PC-3 (cell line): ENCODE data around the gene FMC1. TPM values are rescaled to one million over a fixed set of nuclear protein-coding genes. Genes with fewer than 3 reads are reported as not detected.

Experiments
- ATAC-seq: fragments of 200-7000 bp; cut with Tn5 transposase; 2 replicates; pipeline ENCODE4 v1.9.1; 2020; ENCODE audit warnings: mild to moderate bottlenecking, moderate library complexity
- BruUV-seq: library from RNA; stranded (reverse); fragments of 400-500 nt; replicated peaks from 2 replicates; lab custom pipeline; 2021; lab: Mats Ljungman, UMichigan
- CTCF ChIA-PET: fragments of 300-600 bp; sonication (Branson Sonifier 250); formaldehyde crosslinking; loops from one replicate; lab custom pipeline; 2022; ENCODE audit warnings: antibody characterized with exemption; lab: Charles Lee
- POLR2A ChIA-PET: fragments of 300-600 bp; sonication (Branson Sonifier 250); formaldehyde crosslinking; loops from one replicate; lab custom pipeline; 2022; ENCODE audit warnings: antibody characterized with exemption; ENCODE audit not compliant: unreplicated experiment; lab: Charles Lee
- DNase-seq: peaks from one replicate; pipeline ENCODE4 v3.0.0-alpha.2; 2015
- H2AFZ ChIP-seq: fragments of 300-600 bp; sonication (generic); 2 replicates; pipeline ENCODE4 v1.6.0; 2016; ENCODE audit warnings: antibody characterized with exemption, low read length
- H3F3A ChIP-seq: fragments of 300-600 bp; sonication (generic); one replicate; pipeline ENCODE4 v1.6.0; 2017; ENCODE audit warnings: antibody characterized with exemption, low read length, control low read depth, mild to moderate bottlenecking; ENCODE audit not compliant: unreplicated experiment
- H3K27ac ChIP-seq: fragments of 300-600 bp; sonication (generic); 2 replicates; pipeline ENCODE4 v1.5.1; 2016; ENCODE audit warnings: mild to moderate bottlenecking, low read length
- H3K27me3 ChIP-seq: fragments of 300-600 bp; sonication (generic); 2 replicates; pipeline ENCODE4 v1.6.1; 2016; ENCODE audit warnings: low read length, mixed read lengths
- H3K36me3 ChIP-seq: fragments of 300-600 bp; sonication (generic); 2 replicates; pipeline ENCODE4 v1.6.1; 2016; ENCODE audit warnings: low read depth, mixed run types, low read length, mixed read lengths
- H3K4me1 ChIP-seq: fragments of 300-600 bp; sonication (generic); 2 replicates; pipeline ENCODE4 v1.5.1; 2016; ENCODE audit warnings: low read length; ENCODE audit not compliant: insufficient read depth
- H3K4me2 ChIP-seq: fragments of 300-600 bp; sonication (generic); 2 replicates; pipeline ENCODE4 v1.6.0; 2016; ENCODE audit warnings: low read length
- H3K4me3 ChIP-seq: fragments of 300-600 bp; sonication (generic); 2 replicates; pipeline ENCODE4 v1.5.1; 2016; ENCODE audit warnings: mild to moderate bottlenecking, low read length, mixed read lengths
- H3K79me2 ChIP-seq: fragments of 300-600 bp; sonication (generic); 2 replicates; pipeline ENCODE4 v1.6.1; 2017; ENCODE audit warnings: low read length, mixed read lengths
- H3K9ac ChIP-seq: fragments of 300-600 bp; sonication (generic); 2 replicates; pipeline ENCODE4 v1.6.0; 2016; ENCODE audit warnings: mild to moderate bottlenecking, low read length
- H3K9me2 ChIP-seq: fragments of 300-600 bp; sonication (generic); replicated peaks from 2 replicates; pipeline ENCODE4 v1.6.1; 2016; ENCODE audit warnings: mixed run types, low read length, mixed read lengths
- H3K9me3 ChIP-seq: fragments of 300-600 bp; sonication (generic); 2 replicates; pipeline ENCODE4 v1.6.1; 2016; ENCODE audit warnings: low read length, mixed read lengths
- H4K20me1 ChIP-seq: fragments of 300-600 bp; sonication (generic); 2 replicates; pipeline ENCODE4 v1.6.1; 2016; ENCODE audit warnings: low read length, mixed read lengths
- EZH2 ChIP-seq: fragments of 300-600 bp; sonication (generic); IDR thresholded peaks from one replicate; pipeline ENCODE4 v1.6.1; 2017; ENCODE audit warnings: antibody characterized with exemption, mild to moderate bottlenecking, low read length; ENCODE audit not compliant: unreplicated experiment
- EZH2phosphoT487 ChIP-seq: fragments of 300-600 bp; sonication (generic); IDR thresholded peaks from 2 replicates; pipeline ENCODE4 v1.6.1; 2018; ENCODE audit warnings: mild to moderate bottlenecking, antibody characterized with exemption, low read length, borderline replicate concordance
- intact Hi-C: fragments of 100-400 bp; cut with micrococcal nuclease; formaldehyde crosslinking; loops from 2 replicates; pipeline ENCODE4 v1.9.0; 2023
- total RNA-seq: library from RNA; depleted of rRNA; stranded (reverse); fragments of >200 nt; gene quantifications from 2 replicates; pipeline ENCODE4 v1.2.3, GENCODE V29; 2014; rRNA removed
- TF ChIP-seq, protein P1 (sequence below): fragments of 300-600 bp; sonication (generic); conservative IDR thresholded peaks from 2 replicates; pipeline ENCODE4 v1.5.1; 2017; ENCODE audit warnings: antibody characterized with exemption, low read depth, mild to moderate bottlenecking, low read length

FMC1 gene
- total RNA-seq, 1 experiment from 2014 or later = 12.2 TPM

DNA sequence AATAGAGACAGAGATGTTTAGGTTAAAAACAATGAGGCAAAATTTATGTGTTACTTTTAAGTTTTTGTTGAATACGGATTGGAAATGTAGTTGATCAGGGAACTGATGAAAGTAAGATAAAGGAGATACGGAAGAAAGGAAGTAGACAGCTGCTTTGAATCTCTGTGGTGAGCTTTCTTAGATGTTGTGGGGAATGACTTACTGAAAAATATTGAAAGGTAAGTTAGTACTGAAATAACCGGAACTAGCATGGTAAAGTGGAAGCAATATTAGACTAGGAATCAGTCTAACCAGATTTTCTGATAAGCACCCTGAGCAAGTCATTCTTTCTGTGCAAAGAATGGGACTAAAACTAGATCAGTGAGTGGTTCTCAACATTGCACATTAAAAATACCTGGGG, 53.4 kb downstream of the FMC1 start:
- POLR2A ChIA-PET = interaction anchor here (0.7 kb wide), 1 partner anchor 35 kb away, joined by 6 read pairs; the partner anchor contains the start of gene LUC7L2
- no TSS peak for BruUV-seq
- peaks cover 71% of the 10 kb centered on the region for H3K79me2 ChIP-seq
- H3K9me3 ChIP-seq = no peaks in the 10 kb centered on the region
- H3K27me3 ChIP-seq = no peaks in the 10 kb centered on the region
- CTCF ChIA-PET = no interaction called here
- peaks cover 10% of the 10 kb centered on the region; the same call in 1 of the 2 replicates for H4K20me1 ChIP-seq
- H3K9ac ChIP-seq = no peak overlapping the region
- TF ChIP-seq EZH2phosphoT487 = no peak
- TF ChIP-seq EZH2 = no peak
- TF ChIP-seq, protein P1, sequence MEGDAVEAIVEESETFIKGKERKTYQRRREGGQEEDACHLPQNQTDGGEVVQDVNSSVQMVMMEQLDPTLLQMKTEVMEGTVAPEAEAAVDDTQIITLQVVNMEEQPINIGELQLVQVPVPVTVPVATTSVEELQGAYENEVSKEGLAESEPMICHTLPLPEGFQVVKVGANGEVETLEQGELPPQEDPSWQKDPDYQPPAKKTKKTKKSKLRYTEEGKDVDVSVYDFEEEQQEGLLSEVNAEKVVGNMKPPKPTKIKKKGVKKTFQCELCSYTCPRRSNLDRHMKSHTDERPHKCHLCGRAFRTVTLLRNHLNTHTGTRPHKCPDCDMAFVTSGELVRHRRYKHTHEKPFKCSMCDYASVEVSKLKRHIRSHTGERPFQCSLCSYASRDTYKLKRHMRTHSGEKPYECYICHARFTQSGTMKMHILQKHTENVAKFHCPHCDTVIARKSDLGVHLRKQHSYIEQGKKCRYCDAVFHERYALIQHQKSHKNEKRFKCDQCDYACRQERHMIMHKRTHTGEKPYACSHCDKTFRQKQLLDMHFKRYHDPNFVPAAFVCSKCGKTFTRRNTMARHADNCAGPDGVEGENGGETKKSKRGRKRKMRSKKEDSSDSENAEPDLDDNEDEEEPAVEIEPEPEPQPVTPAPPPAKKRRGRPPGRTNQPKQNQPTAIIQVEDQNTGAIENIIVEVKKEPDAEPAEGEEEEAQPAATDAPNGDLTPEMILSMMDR = no peak
- ATAC-seq = no peak
- no peak overlapping the region for H3K27ac ChIP-seq
- no peaks in the 10 kb centered on the region for H3K9me2 ChIP-seq
- intact Hi-C loops = no loop called here
- DNase-seq = no peak
- H3K4me1 ChIP-seq = no peaks in the 10 kb centered on the region
- H2AFZ ChIP-seq = no peak overlapping the region
- peaks cover 9% of the 10 kb centered on the region for H3K36me3 ChIP-seq
- no peak overlapping the region for H3K4me2 ChIP-seq
- no peak overlapping the region for H3K4me3 ChIP-seq
- no peaks in the 10 kb centered on the region for H3F3A ChIP-seq

Other genes with a start within 250 kb of the FMC1 start
- 19.6 and 25.0 TPM in 2 replicates for gene ZC3HAV1, start 231.6 kb upstream of the FMC1 start, total RNA-seq
- 2.2 and 3.7 TPM in 2 replicates for gene UBN2, start 110.1 kb upstream of the FMC1 start, total RNA-seq
- gene LUC7L2, start 18.6 kb downstream of the FMC1 start, total RNA-seq = 67.4 and 110 TPM in 2 replicates
- 2.2 and 3.3 TPM in 2 replicates for gene KLRG2, start 142.3 kb downstream of the FMC1 start, total RNA-seq
- not detected in 2 replicates for gene CLEC2L, start 182.3 kb downstream of the FMC1 start, total RNA-seq